Trophoblast cell (in vitro differentiated cells and primary cell): ENCODE results near the gene STAC.
"Not testable (repeated sequence)": the region's sequence is repeated elsewhere in the genome, so short reads cannot be mapped to it uniquely, and the experiment has no call there.

Experiments used
- DNase-seq, 2 donors: peaks; one replicate each; pipeline ENCODE4 v3.0.0-alpha.2; 2016
- H2AFZ ChIP-seq: 2 replicates; pipeline ENCODE4 v1.6.1; 2013; ENCODE audit warnings: low read length, moderate library complexity, mild to moderate bottlenecking; ENCODE audit not compliant: insufficient read depth, poor library complexity
- H2AK5ac ChIP-seq: 2 replicates; pipeline ENCODE4 v1.6.1; 2013; ENCODE audit warnings: mild to moderate bottlenecking, low read length
- H2BK120ac ChIP-seq: 2 replicates; pipeline ENCODE4 v1.6.1; 2013; ENCODE audit warnings: low read length, mild to moderate bottlenecking, moderate library complexity; ENCODE audit not compliant: insufficient read depth, poor library complexity
- H2BK12ac ChIP-seq: 2 replicates; pipeline ENCODE4 v1.6.1; 2013; ENCODE audit warnings: mild to moderate bottlenecking, low read length, moderate library complexity
- H2BK5ac ChIP-seq: 2 replicates; pipeline ENCODE4 v1.6.1; 2013; ENCODE audit warnings: low read length, low read depth, moderate library complexity, mild to moderate bottlenecking; ENCODE audit not compliant: poor library complexity
- H3K14ac ChIP-seq: 2 replicates; pipeline ENCODE4 v1.6.1; 2013; ENCODE audit warnings: mild to moderate bottlenecking, low read length
- H3K18ac ChIP-seq: 2 replicates; pipeline ENCODE4 v1.6.1; 2013; ENCODE audit warnings: mild to moderate bottlenecking, low read length
- H3K23ac ChIP-seq: 2 replicates; pipeline ENCODE4 v1.6.1; 2013; ENCODE audit warnings: low read length
- H3K27ac ChIP-seq: 2 replicates; pipeline ENCODE4 v1.5.1; 2013; ENCODE audit warnings: low read depth, mild to moderate bottlenecking, inconsistent platforms, low read length, moderate library complexity
- H3K27me3 ChIP-seq: 2 replicates; pipeline ENCODE4 v1.6.1; 2013; ENCODE audit warnings: inconsistent platforms, mild to moderate bottlenecking, low read length, moderate library complexity; ENCODE audit not compliant: insufficient read depth
- H3K36me3 ChIP-seq, 2 experiments: 1 replicate in 1 of 2; 2 replicates in 1 of 2; pipeline ENCODE4 v1.6.1; 2013; ENCODE audit warnings: low read length in 2 of 2, mild to moderate bottlenecking in 2 of 2, moderate library complexity in 1 of 2; ENCODE audit not compliant: insufficient read depth in 2 of 2, control insufficient read depth in 1 of 2
- H3K4ac ChIP-seq: 2 replicates; pipeline ENCODE4 v1.6.1; 2013; ENCODE audit warnings: low read depth, mild to moderate bottlenecking, low read length, moderate library complexity
- H3K4me1 ChIP-seq, 2 experiments: 1 replicate in 1 of 2; 2 replicates in 1 of 2; pipeline ENCODE4 v1.6.1; 2013; ENCODE audit warnings: low read length in 2 of 2, mild to moderate bottlenecking in 2 of 2, moderate library complexity in 1 of 2; ENCODE audit not compliant: insufficient read depth in 2 of 2, control insufficient read depth in 1 of 2
- H3K4me2 ChIP-seq: 2 replicates; pipeline ENCODE4 v1.6.1; 2013; ENCODE audit warnings: inconsistent platforms, mild to moderate bottlenecking, low read length, moderate library complexity
- H3K4me3 ChIP-seq: 2 replicates; pipeline ENCODE4 v1.5.1; 2013; ENCODE audit warnings: mild to moderate bottlenecking, low read depth, low read length, inconsistent platforms
- H3K79me1 ChIP-seq: one replicate; pipeline ENCODE4 v1.6.1; 2013; ENCODE audit warnings: low read length
- H3K79me2 ChIP-seq: 2 replicates; pipeline ENCODE4 v1.6.1; 2013; ENCODE audit warnings: low read length, mild to moderate bottlenecking; ENCODE audit not compliant: control insufficient read depth, insufficient read depth, poor library complexity
- H3K9ac ChIP-seq: 2 replicates; pipeline ENCODE4 v1.6.1; 2013; ENCODE audit warnings: mild to moderate bottlenecking, low read length
- H3K9me3 ChIP-seq: 2 replicates; pipeline ENCODE4 v1.6.1; 2013; ENCODE audit warnings: low read depth, mild to moderate bottlenecking, control low read depth, inconsistent platforms, low read length; ENCODE audit not compliant: insufficient read depth
- H4K12ac ChIP-seq: 2 replicates; pipeline ENCODE4 v1.6.1; 2013; ENCODE audit warnings: low read depth, mild to moderate bottlenecking, low read length, moderate library complexity
- H4K8ac ChIP-seq: 2 replicates; pipeline ENCODE4 v1.6.1; 2013; ENCODE audit warnings: low read depth, mild to moderate bottlenecking, low read length, moderate library complexity
- H4K91ac ChIP-seq: one replicate; pipeline ENCODE4 v1.6.1; 2013; ENCODE audit warnings: low read depth, mild to moderate bottlenecking, low read length, moderate library complexity
- WGBS: extraction: QIAGEN DNeasy Blood & Tissue Kit; methylation state at CpG from one replicate; pipeline ENCODE4 v1.1.7; 2013; ENCODE audit warnings: missing lambda C conversion rate; ENCODE audit not compliant: insufficient read length, insufficient coverage; ENCODE audit errors: extremely low coverage; 5-methylcytosine and 5-hydroxymethylcytosine counted together

The STAC gene

DNA sequence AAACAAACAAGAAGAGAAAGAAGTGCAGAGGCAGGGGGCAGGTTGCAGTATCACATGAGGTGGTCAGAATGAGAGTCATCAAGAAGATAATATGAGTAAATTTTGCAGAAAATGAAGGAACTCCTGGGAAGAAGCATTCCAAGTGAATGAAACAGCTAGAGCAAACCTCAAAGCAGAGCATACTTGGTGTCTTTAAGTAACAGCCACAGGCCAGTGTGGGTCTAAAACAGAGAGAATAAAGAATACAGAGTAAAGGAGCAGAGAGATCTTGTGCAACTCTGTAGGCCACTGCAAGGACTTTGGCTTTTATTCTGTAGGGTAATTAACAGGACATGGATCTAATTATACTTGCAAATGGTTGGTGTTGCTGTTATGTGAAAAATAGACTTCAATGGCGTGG, 81.3 kb downstream of the STAC start:
- Histone ChIP-seq H2BK120ac (no peak overlapping the region), H3K14ac (no peak overlapping the region), H3K9me3 (no peaks in the 10 kb centered on the region), H3K4me3 (no peak overlapping the region), H3K23ac (no peak overlapping the region), H3K4ac (no peak overlapping the region), H3K36me3 (no peaks in the 10 kb centered on the region), H2AFZ (no peak overlapping the region), H3K9ac (no peak overlapping the region), H3K4me1 (no peaks in the 10 kb centered on the region), H3K27ac (no peak overlapping the region), H3K79me2 (no peaks in the 10 kb centered on the region), H3K27me3 (no peaks in the 10 kb centered on the region), H4K91ac (no peak overlapping the region), H2BK5ac (no peak overlapping the region), H2AK5ac (no peak overlapping the region), H3K18ac (no peak overlapping the region), H3K79me1 (no peaks in the 10 kb centered on the region), H2BK12ac (no peak overlapping the region), H3K4me2 (no peak overlapping the region), H4K8ac (no peak overlapping the region), H4K12ac (no peak overlapping the region)
- WGBS = no CpG with 5 or more reads among the region's 1 CpG
- DNase-seq = no peak

GRCh38 chr3:36472045-36472444, 91.7 kb downstream of the STAC start:
- not testable (repeated sequence) for H2AFZ ChIP-seq

GRCh38 chr3:36475558-36475957, 95.3 kb downstream of the STAC start:
- H3K79me1 ChIP-seq = no peaks in the 10 kb centered on the region
- WGBS = no CpG with 5 or more reads among the region's 2 CpGs

More at GRCh38 chr3:36472045-36472444, 91.7 kb downstream of the STAC start:
- not testable (repeated sequence) for H3K79me2 ChIP-seq, H2BK12ac ChIP-seq, H2AK5ac ChIP-seq, H3K9ac ChIP-seq, H3K18ac ChIP-seq, H3K23ac ChIP-seq, H3K4ac ChIP-seq, DNase-seq, H3K79me1 ChIP-seq, H2BK120ac ChIP-seq, H4K12ac ChIP-seq, H2BK5ac ChIP-seq, H3K4me3 ChIP-seq, H3K4me1 ChIP-seq, H3K36me3 ChIP-seq, H4K8ac ChIP-seq, H3K27ac ChIP-seq, H4K91ac ChIP-seq, H3K4me2 ChIP-seq, H3K9me3 ChIP-seq, H3K27me3 ChIP-seq, H3K14ac ChIP-seq
- WGBS = no CpG with 5 or more reads among the region's 6 CpGs

DNA sequence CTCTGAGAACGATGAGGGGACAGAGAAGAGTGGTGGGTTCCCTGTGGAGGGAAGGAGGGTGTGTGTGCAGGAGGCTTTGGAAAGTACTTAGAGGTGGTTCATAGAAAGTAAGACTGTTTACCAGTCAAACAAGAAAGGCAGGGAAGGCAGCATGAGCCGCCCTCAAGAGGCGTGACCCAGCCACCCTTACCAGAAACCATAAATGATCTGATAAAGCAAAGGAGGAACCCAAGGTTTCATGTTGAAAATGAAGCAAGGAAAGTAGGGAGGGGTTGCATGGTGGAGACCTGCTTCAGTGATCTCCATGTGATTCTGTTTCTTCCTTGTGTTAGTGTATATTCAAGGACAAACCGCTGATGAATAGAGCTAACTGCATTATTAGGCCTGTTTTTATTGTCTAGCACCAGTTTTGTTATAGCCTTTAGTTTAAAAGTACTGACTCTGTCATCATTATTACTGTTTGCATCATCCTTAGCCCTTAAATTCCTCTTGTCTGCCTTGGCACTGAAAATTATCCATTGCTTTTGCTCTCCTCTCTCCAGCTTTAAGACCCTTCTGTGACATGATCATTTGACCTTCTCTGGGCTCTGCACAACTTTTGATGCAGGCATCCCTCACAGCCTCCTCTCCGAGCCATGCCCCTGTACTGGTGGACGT, 96.1 kb downstream of the STAC start:
- no peak overlapping the region for H2AK5ac ChIP-seq
- no peak overlapping the region for H3K9ac ChIP-seq
- H2BK120ac ChIP-seq = no peak overlapping the region
- H3K79me1 ChIP-seq = no peaks in the 10 kb centered on the region
- no peak overlapping the region for H2BK12ac ChIP-seq
- peaks cover 0 to 3% of the 10 kb centered on the region in 2 experiments for H3K4me1 ChIP-seq
- DNase-seq = no peak
- H3K4ac ChIP-seq = no peak overlapping the region
- H3K9me3 ChIP-seq = no peaks in the 10 kb centered on the region
- no peak overlapping the region for H3K4me2 ChIP-seq
- H3K23ac ChIP-seq = peak overlapping the region; percentile 83
- H3K27me3 ChIP-seq = no peaks in the 10 kb centered on the region
- H2AFZ ChIP-seq = no peak overlapping the region
- no peak overlapping the region for H4K8ac ChIP-seq
- no CpG with 5 or more reads among the region's 6 CpGs for WGBS
- no peaks in the 10 kb centered on the region for H3K79me2 ChIP-seq
- no peaks in the 10 kb centered on the region for H3K36me3 ChIP-seq
- H3K4me3 ChIP-seq = no peak overlapping the region
- no peak overlapping the region for H3K18ac ChIP-seq
- no peak overlapping the region for H2BK5ac ChIP-seq
- no peak overlapping the region for H4K12ac ChIP-seq
- H3K14ac ChIP-seq = no peak overlapping the region
- no peak overlapping the region for H3K27ac ChIP-seq
- H4K91ac ChIP-seq = no peak overlapping the region

More at GRCh38 chr3:36475558-36475957, 95.3 kb downstream of the STAC start:
- Histone ChIP-seq H3K27ac (no peak overlapping the region), H3K4me3 (no peak overlapping the region), H2BK5ac (no peak overlapping the region), H3K4ac (no peak overlapping the region), H2AFZ (no peak overlapping the region), H3K4me2 (no peak overlapping the region), H3K36me3 (no peaks in the 10 kb centered on the region), H2BK12ac (no peak overlapping the region), H3K79me2 (no peaks in the 10 kb centered on the region), H2BK120ac (no peak overlapping the region), H3K9ac (no peak overlapping the region), H3K9me3 (no peaks in the 10 kb centered on the region), H3K27me3 (no peaks in the 10 kb centered on the region), H3K18ac (no peak overlapping the region), H3K14ac (no peak overlapping the region), H4K12ac (no peak overlapping the region), H4K8ac (no peak overlapping the region), H4K91ac (no peak overlapping the region), H3K4me1 (peaks cover 0 to 3% of the 10 kb centered on the region in 2 experiments), H3K23ac (no peak overlapping the region), H2AK5ac (no peak overlapping the region)
- no peak for DNase-seq
